Heart left ventricle (tissue), 16 donors: ENCODE data around the gene NMNAT2. TPM values are rescaled to one million over a fixed set of nuclear protein-coding genes. Genes with fewer than 3 reads are reported as not detected.

Source experiments
- ATAC-seq, 4 donors: fragments of 200-7000 bp; cut with Tn5 transposase; one replicate each; pipeline ENCODE4 v1.9.1; 2020 to 2022; ENCODE audit warnings: moderate library complexity in 4 of 4, mild to moderate bottlenecking in 3 of 4, moderate number of reproducible peaks in 1 of 4
- DNase-seq, 5 donors: peaks; one replicate each; pipeline ENCODE4 v3.0.0-alpha.2; 2020
- H3K27ac ChIP-seq, 12 donors: fragments of 200-600 bp; sonication (generic) in 4 of 12; one replicate each; pipeline versions ENCODE4 v1.5.0 to v1.8.0; 2016 to 2022; ENCODE audit warnings: mild to moderate bottlenecking in 2 of 12
- H3K27me3 ChIP-seq, 9 donors: fragments of 200-600 bp; sonication (generic) in 2 of 9; one replicate each; pipeline versions ENCODE4 v1.5.1 to v1.8.0; 2016 to 2022; ENCODE audit warnings: mild to moderate bottlenecking in 3 of 9
- H3K36me3 ChIP-seq, 9 donors: fragments of 200-600 bp; sonication (generic) in 2 of 9; one replicate each; pipeline versions ENCODE4 v1.5.0 to v1.8.0; 2018 to 2022; ENCODE audit warnings: mild to moderate bottlenecking in 2 of 9
- H3K4me1 ChIP-seq, 12 donors: fragments of 200-600 bp; sonication (generic) in 4 of 12; one replicate each; pipeline versions ENCODE4 v1.5.0 to v1.8.0; 2016 to 2022; ENCODE audit warnings: mild to moderate bottlenecking in 3 of 12
- H3K4me3 ChIP-seq, 12 donors: fragments of 200-600 bp; sonication (generic) in 4 of 12; one replicate each; pipeline versions ENCODE4 v1.5.0 to v1.8.0; 2017 to 2022; ENCODE audit warnings: mild to moderate bottlenecking in 9 of 12, moderate library complexity in 4 of 12
- H3K9me3 ChIP-seq, 12 donors: fragments of 200-600 bp; sonication (generic) in 4 of 12; one replicate each; pipeline versions ENCODE4 v1.5.0 to v1.8.0; 2016 to 2022; ENCODE audit warnings: mild to moderate bottlenecking in 1 of 12
- CTCF ChIP-seq, 12 donors: fragments of 200-600 bp; sonication (generic) in 4 of 12; IDR thresholded peaks; one replicate each; pipeline versions ENCODE4 v1.5.0 to v1.8.0; 2018 to 2022; ENCODE audit warnings: antibody characterized with exemption in 12 of 12, mild to moderate bottlenecking in 5 of 12
- POLR2A ChIP-seq, 2 donors: fragments of 450-650 bp; IDR thresholded peaks; one replicate each; pipeline ENCODE4 v1.6.1; 2017; ENCODE audit warnings: antibody characterized with exemption in 2 of 2, mild to moderate bottlenecking in 2 of 2, moderate library complexity in 2 of 2
- WGBS, 4 donors: extraction: QIAGEN DNeasy Blood & Tissue Kit in 2 of 4; methylation state at CpG; one replicate each; pipeline versions ENCODE4 v1.1.5 to v1.1.7; 2013 to 2018; 5-methylcytosine and 5-hydroxymethylcytosine counted together
- intact Hi-C, 10 donors: fragments of 100-400 bp; cut with DNase I; formaldehyde crosslinking; loops; one replicate each; pipeline versions ENCODE4 v1.11.1 to v1.14.2; 2022
- polyA plus RNA-seq, 2 donors: library from polyadenylated mRNA; stranded (reverse); fragments of 200-250 nt; gene quantifications; one replicate each; pipeline ENCODE4 v1.2.3, GENCODE V29; 2013
- total RNA-seq, 9 donors: library from RNA; depleted of rRNA in 2 of 9; stranded (reverse); fragments of >200 nt in 2 of 9; fragmentation: NEBNext Ultra II Directional in 3 of 9; extraction: Animal tissue kit (Norgen Biotek cat#: 25700) in 3 of 9; gene quantifications; one replicate each; pipeline versions ENCODE4 v1.1.0 to v1.2.4, GENCODE V29; 2016 to 2023
- donor health status: ischemic (EF 13 %, LVEDD 7.1; RV severe dilation, severe dysfunction).
- donor health status: healthy with polysubstance abuse.
- donor health status: DM: no; HTN: yes; CAD: no.
- donor health status: DM: no; HTN: no; CAD: no.
- donor health status: ischemic (EF 25% LVEDD 6.9; RV normal size, moderate dysfunction).
- donor health status: ischemic (EF 25% LVEDD 5.7; RV mildly dilated, moderate dysfunction).
- donor health status: healthy.
- donor health status: DM: yes; HTN: yes; CAD: no.
- donor health status: ischemic (EF 35%, LVEDD 5.7; RV mildly dilated, moderate dysfunction).
- donor health status: nonischemic (EF 11% LVEDD 7.7; RV severe dilation, severe dysfunction).
- donor health status: DM: yes; HTN: yes; CAD: no.
- donor health status: PGD.
- donor health status: ischemic (EF 29% LVEDD 5.4; RV normal size, mild dysfunction).
- donor health status: nonischemic (EF 23%, LVEDD 6.1; RV moderate dilation, normal function).

NMNAT2 gene
- total and polyA plus RNA-seq, 11 donors, result 0.53 to 5.1 (median 1.9) TPM

- Histone ChIP-seq H3K9me3 (peaks cover 0 to 5% (median 0%) of the 10 kb centered on the region in 12 donors), H3K36me3 (no peaks in the 10 kb centered on the region), H3K27ac (peak overlapping the region in 3 of 12 donors; percentile 81 to 85 (median 83)), H3K4me1 (peaks cover 0 to 71% (median 59%) of the 10 kb centered on the region in 12 donors), H3K27me3 (no peaks in the 10 kb centered on the region), H3K4me3 (no peak overlapping the region)
- no peak for DNase-seq
- no peak for TF ChIP-seq CTCF (IDR thresholded peaks at IDR 0.05)
- no peak for TF ChIP-seq POLR2A (IDR thresholded peaks at IDR 0.05)
- ATAC-seq, result no peak
- intact Hi-C loops, result loop anchor here in 9 of 10 donors (2.0 to 10.0 kb wide), 9 partner anchors 19 to 351 kb away; partner anchors contain the start of genes SMG7 (in 7 of the 9), ARPC5 (in 1 of the 9) and NMNAT2 (in 1 of the 9)
- 87 to 95% (median 94%) methylated on average over 5 of the region's 5 CpGs for WGBS, 4 donors
Measured at GRCh38 chr1:183284086-183284485, 134.1 kb downstream of the NMNAT2 start.

- H3K27ac ChIP-seq, result peak overlapping the region in 11 of 12 donors; percentile 14 to 94 (median 83)
- no peak for ATAC-seq
Measured at GRCh38 chr1:183283286-183283685, 134.9 kb downstream of the NMNAT2 start.

GRCh38 chr1:183282101-183282855, 135.9 kb downstream of the NMNAT2 start:
- Histone ChIP-seq H3K36me3 (no peaks in the 10 kb centered on the region), H3K4me1 (peaks cover 0 to 69% (median 51%) of the 10 kb centered on the region in 12 donors), H3K9me3 (no peaks in the 10 kb centered on the region), H3K27ac (peak overlapping the region; percentile 64 to 94 (median 82)), H3K4me3 (peak overlapping the region in 1 of 12 donors; percentile 25), H3K27me3 (no peaks in the 10 kb centered on the region)
- peak; percentile 2 to 17 (median 9) for ATAC-seq
- no peak for TF ChIP-seq POLR2A (IDR thresholded peaks at IDR 0.05)
- no peak for TF ChIP-seq CTCF (IDR thresholded peaks at IDR 0.05)
- intact Hi-C loops, result loop anchor here in 9 of 10 donors (2.0 to 10.0 kb wide), 10 partner anchors 23 to 353 kb away; partner anchors contain the start of genes SMG7 (in 7 of the 9), ARPC5 (in 1 of the 9) and NMNAT2 (in 1 of the 9)
- WGBS, 4 donors, result 61 to 66% (median 63%) methylated on average over 9 of the region's 9 CpGs
- DNase-seq, result no peak

More at GRCh38 chr1:183283286-183283685, 134.9 kb downstream of the NMNAT2 start:
- 58 to 76% (median 62%) methylated on average over 5 of the region's 5 CpGs for whole genome bisulfite sequencing, 4 donors
- no peaks in the 10 kb centered on the region for H3K27me3 ChIP-seq
- H3K36me3 ChIP-seq, result no peaks in the 10 kb centered on the region
- H3K4me1 ChIP-seq, result peaks cover 0 to 74% (median 60%) of the 10 kb centered on the region in 12 donors
- no peak for DNase-seq
- no peak for TF ChIP-seq POLR2A (IDR thresholded peaks at IDR 0.05)
- TF ChIP-seq CTCF (IDR thresholded peaks at IDR 0.05), result no peak
- H3K9me3 ChIP-seq, result peaks cover 0 to under 1% (median 0%) of the 10 kb centered on the region in 12 donors
- no peak overlapping the region for H3K4me3 ChIP-seq
- intact Hi-C loops, result loop anchor here in 9 of 10 donors (2.0 to 10.0 kb wide), 10 partner anchors 22 to 352 kb away; partner anchors contain the start of genes SMG7 (in 7 of the 9), ARPC5 (in 1 of the 9) and NMNAT2 (in 1 of the 9)
